RPMI8226 (cell line): ENCODE measurements around the gene SIRT6.
"Not testable (repeated sequence)": the region's sequence is repeated elsewhere in the genome, so short reads cannot be mapped to it uniquely, and the experiment has no call there.

Source experiments
- DNase-seq: peaks from one replicate; pipeline ENCODE4 v3.0.0-alpha.2; 2015

Gene SIRT6

GRCh38 chr19:4198467-4199126, 16.2 kb upstream of the SIRT6 start:
- DNase-seq, result no peak

GRCh38 chr19:4197625-4198466, 15.5 kb upstream of the SIRT6 start:
- peak; percentile 33 for DNase-seq

- DNase-seq, result no peak
These were observed 14.9 kb upstream of the SIRT6 start for GRCh38 chr19:4197228-4197624.

- DNase-seq, result no peak
These were observed 14.3 kb upstream of the SIRT6 start for GRCh38 chr19:4196587-4197148.

GRCh38 chr19:4196009-4196408, 13.6 kb upstream of the SIRT6 start:
- no peak for DNase-seq

DNA sequence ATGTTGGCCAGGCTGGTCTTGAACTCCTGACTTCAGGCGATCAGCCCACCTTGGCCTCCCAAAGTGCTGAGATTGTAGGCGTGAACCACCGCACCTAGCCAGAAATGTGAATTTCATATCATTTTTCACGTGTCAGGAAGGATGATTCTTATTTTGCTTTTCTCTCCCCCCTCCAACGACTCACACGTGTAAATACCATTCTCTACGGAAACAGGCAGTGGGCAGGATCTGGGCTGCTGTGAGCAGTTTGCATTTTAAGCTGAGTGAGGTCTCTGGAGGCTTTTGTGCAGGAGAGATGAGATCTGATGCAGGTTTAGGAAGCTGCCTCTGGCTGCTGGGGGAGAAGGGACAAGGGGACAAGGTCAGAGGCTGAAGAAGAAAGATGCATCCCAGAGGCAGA, 12.0 kb upstream of the SIRT6 start:
- no peak for DNase-seq

DNA sequence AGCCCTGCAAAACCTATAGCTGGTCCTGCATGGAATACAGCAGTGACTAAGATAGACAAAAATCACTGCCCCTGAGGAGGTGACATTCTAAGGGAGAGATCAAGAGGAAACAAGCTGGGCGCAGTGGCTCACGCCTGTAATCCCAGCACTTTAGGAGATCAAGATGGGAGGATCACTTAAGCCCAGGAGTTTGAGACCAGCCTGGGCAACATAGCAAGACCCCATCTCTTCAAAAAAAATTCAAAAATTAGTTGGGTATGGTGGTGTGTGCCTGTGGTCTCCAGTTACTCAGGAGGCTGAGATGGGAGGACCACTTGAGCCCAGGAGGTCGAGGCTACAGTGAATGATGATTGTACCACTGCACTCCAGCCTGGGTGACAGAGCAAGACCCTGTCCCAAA, 10.2 kb upstream of the SIRT6 start:
- not testable (repeated sequence) for DNase-seq

- no peak for DNase-seq
These were observed 7.3 kb upstream of the SIRT6 start for GRCh38 chr19:4189641-4190040.

GRCh38 chr19:4187313-4188122, 5.2 kb upstream of the SIRT6 start:
- no peak for DNase-seq

GRCh38 chr19:4186087-4186993, 4.0 kb upstream of the SIRT6 start:
- peak; percentile 86 for DNase-seq

GRCh38 chr19:4185413-4186086, 3.2 kb upstream of the SIRT6 start:
- DNase-seq, result no peak

GRCh38 chr19:4184718-4185352, 2.5 kb upstream of the SIRT6 start:
- DNase-seq, result no peak

DNA sequence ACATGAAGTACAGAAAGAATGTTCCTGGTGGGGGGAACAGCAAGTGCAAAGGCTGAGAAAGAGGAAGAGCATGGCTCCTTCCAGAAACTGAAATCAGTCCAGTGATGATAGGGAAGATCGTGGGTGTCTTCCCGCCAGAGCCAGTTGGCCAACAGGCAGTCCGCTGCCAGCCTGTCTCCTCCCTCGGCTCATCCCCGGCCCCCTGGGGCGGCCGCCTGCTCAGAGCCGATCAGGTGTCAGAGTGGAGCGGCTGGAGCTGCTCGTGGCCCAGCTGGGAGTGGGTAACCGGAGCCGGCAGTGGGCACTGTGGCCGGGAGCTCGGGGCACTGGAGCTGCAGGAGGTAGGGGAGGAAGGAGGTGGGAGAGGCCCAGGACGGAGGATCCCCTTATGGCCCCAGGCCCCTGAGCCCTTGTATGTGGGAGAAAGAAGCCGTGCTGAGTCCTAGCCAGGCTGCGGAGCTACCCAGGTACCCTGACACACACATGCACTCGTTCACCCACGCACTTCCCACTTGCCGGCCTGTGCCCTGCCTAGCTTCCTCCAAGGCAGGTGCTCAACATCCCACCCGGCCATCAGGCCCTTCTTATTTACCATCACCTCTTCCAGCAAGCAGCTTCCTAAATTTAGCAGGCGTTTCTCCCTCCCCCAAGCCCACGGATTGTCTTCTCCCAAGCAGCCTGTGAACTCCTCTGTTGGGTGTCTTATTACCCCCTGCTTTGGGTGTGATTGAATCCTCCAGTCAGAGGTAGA, 1.8 kb upstream of the SIRT6 start:
- no peak for DNase-seq

- peak; percentile 47 for DNase-seq
These were observed 1.3 kb downstream of the SIRT6 start for GRCh38 chr19:4181053-4181508.

DNA sequence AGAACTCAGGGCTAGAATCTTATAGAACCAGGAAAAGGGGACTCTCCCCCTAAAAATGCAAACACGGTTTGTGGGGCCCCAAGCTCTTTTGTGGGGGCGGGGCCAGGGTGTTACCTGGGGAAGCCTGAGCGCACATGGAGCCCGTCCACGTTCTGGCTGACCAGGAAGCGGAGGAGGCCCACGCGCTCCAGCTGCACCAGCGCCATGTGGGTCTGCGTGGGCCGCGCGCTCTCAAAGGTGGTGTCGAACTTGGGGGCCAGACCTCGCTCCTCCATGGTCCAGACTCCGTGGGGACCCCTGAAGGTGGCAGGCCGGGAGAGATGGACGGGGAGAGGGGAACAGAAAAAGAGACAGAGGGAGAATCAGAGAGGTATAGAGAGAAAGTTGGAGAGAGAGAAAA, 3.4 kb downstream of the SIRT6 start:
- no peak for DNase-seq

DNA sequence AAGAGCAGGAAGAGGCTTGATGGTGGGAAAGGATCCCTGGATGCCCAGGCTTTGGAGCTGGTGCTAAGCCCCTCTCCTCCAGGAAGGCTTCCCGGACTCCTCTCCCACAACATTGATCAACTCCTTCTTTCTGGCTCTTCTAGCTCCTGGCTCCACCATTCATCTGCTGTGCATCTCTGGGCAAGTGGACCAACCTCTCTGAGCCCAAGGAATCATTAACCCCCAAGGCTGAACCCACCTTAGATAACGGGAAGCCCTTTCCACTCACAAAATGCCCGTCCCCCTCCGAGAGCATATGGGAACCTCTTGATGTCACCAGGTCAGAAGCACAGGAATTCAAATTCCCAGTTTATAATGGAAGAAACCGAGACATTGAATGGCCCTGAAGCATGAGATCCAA, 5.2 kb downstream of the SIRT6 start:
- no peak for DNase-seq

DNA sequence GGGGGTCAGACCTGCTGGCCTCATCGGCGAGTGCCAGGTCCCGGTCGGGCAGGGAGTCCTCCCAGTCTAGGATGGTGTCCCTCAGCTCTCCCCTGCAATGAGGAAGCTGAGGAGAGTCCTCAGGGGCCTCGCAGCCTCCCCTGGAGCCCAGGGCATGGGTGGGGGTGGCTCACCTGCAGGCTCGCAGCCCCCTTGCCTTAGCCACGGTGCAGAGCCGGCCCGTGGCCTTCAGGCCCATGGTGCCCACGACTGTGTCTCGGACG, 6.8 kb downstream of the SIRT6 start:
- DNase-seq, result no peak

- no peak for DNase-seq
These were observed 7.3 kb downstream of the SIRT6 start for GRCh38 chr19:4174895-4175668.

DNA sequence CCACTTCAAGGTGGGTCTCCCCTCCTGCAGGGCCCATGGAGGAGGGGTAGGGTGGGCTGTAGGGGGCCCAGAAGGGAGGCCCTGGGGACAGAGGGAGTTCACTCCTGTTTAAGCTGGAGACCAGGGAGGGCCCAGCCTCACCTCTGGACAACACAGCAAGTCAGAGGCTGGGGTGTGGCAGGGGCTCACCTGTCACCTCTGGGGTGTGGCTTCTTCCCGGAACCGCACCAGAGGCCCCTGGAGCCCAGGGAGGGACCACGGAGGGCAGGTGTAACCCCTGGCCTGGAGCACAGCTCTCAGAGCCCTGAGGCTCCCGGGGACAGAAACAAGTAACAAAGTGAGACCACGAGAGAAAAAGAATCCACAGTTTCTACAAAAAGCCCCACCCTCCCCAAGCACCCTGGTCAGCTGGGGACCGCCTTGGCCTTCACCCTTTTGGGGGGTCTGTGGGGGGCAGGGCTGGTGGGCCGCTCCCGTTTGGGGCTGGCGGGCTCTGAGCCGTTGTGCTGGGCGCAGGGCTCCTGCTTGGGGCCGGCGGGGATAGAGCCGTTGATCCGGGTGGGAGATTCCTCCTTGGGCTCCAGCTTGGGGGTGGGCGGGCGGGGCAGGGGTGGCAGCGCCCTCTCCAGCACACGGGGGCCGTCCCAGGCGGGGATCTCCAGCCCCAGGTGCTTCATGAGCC, 8.0 kb downstream of the SIRT6 start:
- no peak for DNase-seq
